Erythroblast (primary cell): ENCODE results near the gene TBC1D23.

Source experiments
- GATA1 ChIP-seq: IDR thresholded peaks from 2 replicates; pipeline ENCODE4 v1.6.1; 2011; ENCODE audit warnings: low read depth, mild to moderate bottlenecking, control low read depth, low read length, moderate library complexity
- POLR2A ChIP-seq: IDR thresholded peaks from 2 replicates; pipeline ENCODE4 v1.6.1; 2011; ENCODE audit warnings: mild to moderate bottlenecking, low read length

- no peak for TF ChIP-seq POLR2A
- TF ChIP-seq GATA1 = no peak
Measured at GRCh38 chr3:100370756-100371155, 110.0 kb downstream of the TBC1D23 start.
